Measurements from ENCODE around the gene PPP1R14D.

DNA sequence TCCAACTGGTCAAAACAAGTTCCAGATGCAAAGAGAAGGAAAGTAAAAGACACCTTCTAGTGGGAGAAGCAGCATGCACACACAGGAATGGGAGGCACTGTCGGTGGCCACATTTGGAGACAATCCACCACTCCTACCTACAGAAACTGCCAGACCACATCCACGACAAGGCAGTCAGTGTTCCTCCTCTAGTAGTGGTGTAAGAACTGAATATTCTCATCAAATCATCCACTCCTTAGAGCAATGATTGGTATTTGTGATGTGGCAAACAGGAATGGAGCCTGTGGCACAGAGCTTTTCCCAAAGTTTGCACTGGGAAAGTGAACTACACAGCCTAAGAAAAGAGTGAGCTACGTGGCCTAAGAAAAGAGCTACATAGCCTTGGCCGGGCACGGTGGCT lies 10.2 kb upstream of the PPP1R14D start:
- TF ChIP-seq, protein P1, sequence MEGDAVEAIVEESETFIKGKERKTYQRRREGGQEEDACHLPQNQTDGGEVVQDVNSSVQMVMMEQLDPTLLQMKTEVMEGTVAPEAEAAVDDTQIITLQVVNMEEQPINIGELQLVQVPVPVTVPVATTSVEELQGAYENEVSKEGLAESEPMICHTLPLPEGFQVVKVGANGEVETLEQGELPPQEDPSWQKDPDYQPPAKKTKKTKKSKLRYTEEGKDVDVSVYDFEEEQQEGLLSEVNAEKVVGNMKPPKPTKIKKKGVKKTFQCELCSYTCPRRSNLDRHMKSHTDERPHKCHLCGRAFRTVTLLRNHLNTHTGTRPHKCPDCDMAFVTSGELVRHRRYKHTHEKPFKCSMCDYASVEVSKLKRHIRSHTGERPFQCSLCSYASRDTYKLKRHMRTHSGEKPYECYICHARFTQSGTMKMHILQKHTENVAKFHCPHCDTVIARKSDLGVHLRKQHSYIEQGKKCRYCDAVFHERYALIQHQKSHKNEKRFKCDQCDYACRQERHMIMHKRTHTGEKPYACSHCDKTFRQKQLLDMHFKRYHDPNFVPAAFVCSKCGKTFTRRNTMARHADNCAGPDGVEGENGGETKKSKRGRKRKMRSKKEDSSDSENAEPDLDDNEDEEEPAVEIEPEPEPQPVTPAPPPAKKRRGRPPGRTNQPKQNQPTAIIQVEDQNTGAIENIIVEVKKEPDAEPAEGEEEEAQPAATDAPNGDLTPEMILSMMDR (IDR thresholded peaks at IDR 0.05) = no peak
- no peak for TF ChIP-seq POLR2A (IDR thresholded peaks at IDR 0.05)
